ENCODE results near the gene LSAMP.

The LSAMP gene

DNA sequence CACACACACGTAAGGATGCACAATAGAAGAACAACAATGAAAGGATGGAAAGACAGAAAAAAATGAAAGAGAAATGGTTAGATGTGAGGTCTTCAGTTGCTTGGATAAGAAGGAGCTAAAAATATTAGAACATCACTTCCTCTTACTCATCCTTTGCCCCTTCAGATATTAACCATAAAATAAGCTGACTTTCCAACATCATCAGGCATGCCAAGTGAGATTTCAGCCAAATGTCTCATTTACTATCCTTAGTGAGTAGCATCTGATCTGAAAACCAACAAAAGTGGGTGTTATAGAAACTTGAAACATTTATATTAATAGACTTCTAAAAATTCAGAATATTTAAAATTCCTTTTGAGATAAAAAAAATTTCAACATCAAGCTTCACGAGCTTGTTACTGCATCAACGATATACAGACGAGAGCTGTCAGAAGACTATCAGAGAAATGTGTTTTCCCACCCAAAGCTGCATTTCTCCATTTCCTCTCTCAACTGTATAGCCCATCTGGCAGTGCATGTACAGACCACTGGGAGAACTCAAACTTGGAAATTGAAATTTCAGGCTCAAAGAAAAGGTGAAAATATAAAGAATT lies 25.4 kb upstream of the LSAMP start:
- Histone ChIP-seq H3K4me1 (ENCODE audit: insufficient read depth, low read length) (no peaks in the 10 kb centered on the region), H3K27me3 (ENCODE audit: insufficient read depth, low read length, poor library complexity) (no peaks in the 10 kb centered on the region), H3K4me3 (ENCODE audit: low read depth in 1 of 2, low read length in 2 of 2) (no peak overlapping the region), H4K20me1 (ENCODE audit: insufficient read depth, low read length) (no peaks in the 10 kb centered on the region), H3K36me3 (ENCODE audit: insufficient read depth, low read length) (no peaks in the 10 kb centered on the region), H3K9ac (ENCODE audit: low read depth, low read length) (no peak overlapping the region), H3K9me3 (ENCODE audit: insufficient read depth, low read length, severe bottlenecking) (no peaks in the 10 kb centered on the region), H2AFZ (ENCODE audit: low read depth, low read length) (no peak overlapping the region), H3K4me2 (ENCODE audit: insufficient read depth, low read length) (no peak overlapping the region), H3K79me2 (ENCODE audit: insufficient read depth, low read length) (no peaks in the 10 kb centered on the region), H3K27ac (ENCODE audit: low read length) (no peak overlapping the region)
- DNase-seq (no peak), ATAC-seq (ENCODE audit: insufficient read depth, low read depth) (no peak)
- TF ChIP-seq EZH2 (IDR thresholded peaks at IDR 0.05; ENCODE audit: borderline replicate concordance, low read depth, low read length, severe bottlenecking), result no peak
- TF ChIP-seq, protein P1, sequence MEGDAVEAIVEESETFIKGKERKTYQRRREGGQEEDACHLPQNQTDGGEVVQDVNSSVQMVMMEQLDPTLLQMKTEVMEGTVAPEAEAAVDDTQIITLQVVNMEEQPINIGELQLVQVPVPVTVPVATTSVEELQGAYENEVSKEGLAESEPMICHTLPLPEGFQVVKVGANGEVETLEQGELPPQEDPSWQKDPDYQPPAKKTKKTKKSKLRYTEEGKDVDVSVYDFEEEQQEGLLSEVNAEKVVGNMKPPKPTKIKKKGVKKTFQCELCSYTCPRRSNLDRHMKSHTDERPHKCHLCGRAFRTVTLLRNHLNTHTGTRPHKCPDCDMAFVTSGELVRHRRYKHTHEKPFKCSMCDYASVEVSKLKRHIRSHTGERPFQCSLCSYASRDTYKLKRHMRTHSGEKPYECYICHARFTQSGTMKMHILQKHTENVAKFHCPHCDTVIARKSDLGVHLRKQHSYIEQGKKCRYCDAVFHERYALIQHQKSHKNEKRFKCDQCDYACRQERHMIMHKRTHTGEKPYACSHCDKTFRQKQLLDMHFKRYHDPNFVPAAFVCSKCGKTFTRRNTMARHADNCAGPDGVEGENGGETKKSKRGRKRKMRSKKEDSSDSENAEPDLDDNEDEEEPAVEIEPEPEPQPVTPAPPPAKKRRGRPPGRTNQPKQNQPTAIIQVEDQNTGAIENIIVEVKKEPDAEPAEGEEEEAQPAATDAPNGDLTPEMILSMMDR (IDR thresholded peaks at IDR 0.05; ENCODE audit: borderline replicate concordance, extremely low read depth, low read length, poor library complexity, severe bottlenecking), result no peak

DNA sequence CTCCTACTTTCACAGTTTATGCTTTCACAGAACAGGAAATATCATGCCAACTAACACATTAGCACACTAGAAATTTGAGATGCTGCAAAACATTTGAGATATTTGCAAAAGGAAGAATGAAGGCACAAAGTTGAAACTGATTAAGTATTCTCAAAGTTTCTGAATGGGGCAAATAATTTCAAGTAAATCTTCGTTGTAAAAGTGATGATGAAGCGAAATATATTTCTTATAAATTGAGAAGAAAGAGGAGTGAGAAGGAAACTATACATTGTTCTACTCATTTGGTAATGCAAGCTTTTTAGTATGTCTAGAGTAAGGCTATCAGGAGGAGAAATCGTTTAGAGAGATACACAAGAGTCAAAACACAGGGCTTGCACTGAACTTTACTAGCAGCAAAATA lies 24.3 kb upstream of the LSAMP start:
- Histone ChIP-seq H3K9ac (ENCODE audit: low read depth, low read length) (no peak overlapping the region), H3K27ac (ENCODE audit: low read length) (no peak overlapping the region), H3K79me2 (ENCODE audit: insufficient read depth, low read length) (no peaks in the 10 kb centered on the region), H3K4me2 (ENCODE audit: insufficient read depth, low read length) (no peak overlapping the region), H2AFZ (ENCODE audit: low read depth, low read length) (no peak overlapping the region), H3K36me3 (ENCODE audit: insufficient read depth, low read length) (no peaks in the 10 kb centered on the region), H3K27me3 (ENCODE audit: insufficient read depth, low read length, poor library complexity) (no peaks in the 10 kb centered on the region), H4K20me1 (ENCODE audit: insufficient read depth, low read length) (no peaks in the 10 kb centered on the region), H3K9me3 (ENCODE audit: insufficient read depth, low read length, severe bottlenecking) (no peaks in the 10 kb centered on the region), H3K4me3 (ENCODE audit: low read depth in 1 of 2, low read length in 2 of 2) (no peak overlapping the region), H3K4me1 (ENCODE audit: insufficient read depth, low read length) (no peaks in the 10 kb centered on the region)
- ATAC-seq (ENCODE audit: insufficient read depth, low read depth) (no peak), DNase-seq (no peak)
- TF ChIP-seq EZH2 (IDR thresholded peaks at IDR 0.05; ENCODE audit: borderline replicate concordance, low read depth, low read length, severe bottlenecking), result no peak
- TF ChIP-seq, protein P1 (IDR thresholded peaks at IDR 0.05; ENCODE audit: borderline replicate concordance, extremely low read depth, low read length, poor library complexity, severe bottlenecking), result no peak

DNA sequence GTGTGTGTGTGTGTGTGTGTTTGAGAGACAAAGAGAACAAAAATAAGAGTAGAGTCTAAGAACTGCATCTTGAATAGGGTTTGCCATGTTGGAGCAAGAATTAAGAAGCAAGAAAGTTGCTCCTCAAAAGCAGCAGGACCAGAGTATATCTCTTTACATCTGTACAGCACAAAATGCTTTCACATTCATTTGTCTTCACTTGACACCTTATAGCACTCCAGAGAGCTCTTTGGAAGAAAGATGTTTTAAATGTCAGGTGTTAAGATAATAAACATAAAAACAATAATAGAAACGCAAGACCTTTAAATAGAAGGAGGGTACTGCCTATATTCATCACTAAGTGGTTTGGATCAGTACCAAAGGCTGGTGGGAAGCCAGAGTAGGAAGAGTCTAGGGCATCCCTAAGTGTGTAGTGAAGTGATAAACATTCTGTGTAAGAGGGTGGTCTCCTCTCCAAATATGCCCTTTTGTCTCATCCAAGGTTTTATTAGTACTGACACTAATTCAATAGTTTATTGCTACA lies 19.1 kb upstream of the LSAMP start:
- no peak for TF ChIP-seq EZH2 (IDR thresholded peaks at IDR 0.05; ENCODE audit: borderline replicate concordance, low read depth, low read length, severe bottlenecking)
- TF ChIP-seq, protein P1 (IDR thresholded peaks at IDR 0.05; ENCODE audit: borderline replicate concordance, extremely low read depth, low read length, poor library complexity, severe bottlenecking), result no peak
- Histone ChIP-seq H2AFZ (ENCODE audit: low read depth, low read length) (no peak overlapping the region), H3K4me1 (ENCODE audit: insufficient read depth, low read length) (no peaks in the 10 kb centered on the region), H3K79me2 (ENCODE audit: insufficient read depth, low read length) (no peaks in the 10 kb centered on the region), H3K4me3 (ENCODE audit: low read depth in 1 of 2, low read length in 2 of 2) (no peak overlapping the region), H3K9ac (ENCODE audit: low read depth, low read length) (no peak overlapping the region), H3K9me3 (ENCODE audit: insufficient read depth, low read length, severe bottlenecking) (no peaks in the 10 kb centered on the region), H3K27me3 (ENCODE audit: insufficient read depth, low read length, poor library complexity) (no peaks in the 10 kb centered on the region), H3K4me2 (ENCODE audit: insufficient read depth, low read length) (no peak overlapping the region), H4K20me1 (ENCODE audit: insufficient read depth, low read length) (no peaks in the 10 kb centered on the region), H3K36me3 (ENCODE audit: insufficient read depth, low read length) (no peaks in the 10 kb centered on the region), H3K27ac (ENCODE audit: low read length) (no peak overlapping the region)
- DNase-seq (no peak), ATAC-seq (ENCODE audit: insufficient read depth, low read depth) (no peak)

Data from DND-41 (cell line).